Left ventricle myocardium inferior (tissue), 1 donor: Measurements from ENCODE around the gene TRDN. TPM values are rescaled to one million over a fixed set of nuclear protein-coding genes. Genes with fewer than 3 reads are reported as not detected.

ENCODE experiments used
- DNase-seq: peaks from one replicate; pipeline ENCODE4 v3.0.0-alpha.2; 2020
- H3K27ac ChIP-seq: fragments of 200-600 bp; replicated peaks from 2 replicates; pipeline ENCODE4 v1.8.0; 2021
- H3K27me3 ChIP-seq: fragments of 200-600 bp; 2 replicates; pipeline ENCODE4 v1.8.0; 2021; ENCODE audit warnings: low read depth
- H3K36me3 ChIP-seq: fragments of 200-600 bp; 2 replicates; pipeline ENCODE4 v1.8.0; 2021
- H3K4me1 ChIP-seq: fragments of 200-600 bp; 2 replicates; pipeline ENCODE4 v1.8.0; 2021
- H3K4me3 ChIP-seq: fragments of 200-600 bp; 2 replicates; pipeline ENCODE4 v1.8.0; 2021; ENCODE audit warnings: mild to moderate bottlenecking, moderate library complexity
- H3K9me3 ChIP-seq: fragments of 200-600 bp; replicated peaks from 2 replicates; pipeline ENCODE4 v1.8.0; 2021
- CTCF ChIP-seq: fragments of 200-600 bp; IDR thresholded peaks from 2 replicates; pipeline ENCODE4 v1.8.0; 2021; ENCODE audit warnings: antibody characterized with exemption, mild to moderate bottlenecking, borderline replicate concordance
- intact Hi-C: fragments of 100-400 bp; cut with micrococcal nuclease; formaldehyde crosslinking; loops from one replicate; pipeline ENCODE4 v1.11.0; 2022
- total RNA-seq: library from RNA; stranded (reverse); fragmentation: NEBNext Ultra II Directional; extraction: Animal tissue kit (Norgen Biotek cat#: 25700); gene quantifications from one replicate; pipeline ENCODE4 v1.2.1, GENCODE V29; 2021
- donor health status: DM: no; HTN: yes; CAD: no; lungs with severe emphysema.

The TRDN gene
- total RNA-seq, 1 donor from 2014 or later = 453 TPM

- H3K9me3 ChIP-seq = no peaks in the 10 kb centered on the region
- intact Hi-C loops = no loop called here
- no peak for DNase-seq
- no peak overlapping the region for H3K27ac ChIP-seq
- no peak for TF ChIP-seq CTCF
- peaks cover 3% of the 10 kb centered on the region for H3K4me1 ChIP-seq
- H3K27me3 ChIP-seq = no peaks in the 10 kb centered on the region
- H3K36me3 ChIP-seq = no peaks in the 10 kb centered on the region
- H3K4me3 ChIP-seq = no peak overlapping the region
These were observed 31.3 kb upstream of the TRDN start for GRCh38 chr6:123668063-123668462.

GRCh38 chr6:123663436-123663835 lies 26.7 kb upstream of the TRDN start:
- no peak overlapping the region for H3K27ac ChIP-seq
- no peak overlapping the region for H3K4me3 ChIP-seq
- TF ChIP-seq CTCF = no peak
- DNase-seq = no peak
- no peaks in the 10 kb centered on the region for H3K4me1 ChIP-seq
- H3K36me3 ChIP-seq = no peaks in the 10 kb centered on the region
- no peaks in the 10 kb centered on the region for H3K9me3 ChIP-seq
- H3K27me3 ChIP-seq = no peaks in the 10 kb centered on the region
- intact Hi-C loops = no loop called here

- no peak for DNase-seq
- no peak overlapping the region for H3K4me3 ChIP-seq
- no peak for TF ChIP-seq CTCF
- no peaks in the 10 kb centered on the region for H3K27me3 ChIP-seq
- no peaks in the 10 kb centered on the region for H3K9me3 ChIP-seq
- intact Hi-C loops = no loop called here
- no peaks in the 10 kb centered on the region for H3K36me3 ChIP-seq
- no peak overlapping the region for H3K27ac ChIP-seq
- H3K4me1 ChIP-seq = no peaks in the 10 kb centered on the region
These were observed 26.0 kb upstream of the TRDN start for GRCh38 chr6:123662757-123663156.

GRCh38 chr6:123661105-123661891 lies 24.5 kb upstream of the TRDN start:
- intact Hi-C loops = no loop called here
- no peak for DNase-seq
- Histone ChIP-seq H3K4me1 (no peaks in the 10 kb centered on the region), H3K27ac (no peak overlapping the region), H3K4me3 (no peak overlapping the region), H3K27me3 (no peaks in the 10 kb centered on the region), H3K9me3 (no peaks in the 10 kb centered on the region), H3K36me3 (no peaks in the 10 kb centered on the region)
- no peak for TF ChIP-seq CTCF

- DNase-seq = no peak
- no peak overlapping the region for H3K27ac ChIP-seq
- no peaks in the 10 kb centered on the region for H3K27me3 ChIP-seq
- H3K4me1 ChIP-seq = peaks cover 4% of the 10 kb centered on the region
- TF ChIP-seq CTCF = no peak
- no peaks in the 10 kb centered on the region for H3K36me3 ChIP-seq
- no peaks in the 10 kb centered on the region for H3K9me3 ChIP-seq
- intact Hi-C loops = no loop called here
- H3K4me3 ChIP-seq = no peak overlapping the region
These were observed 23.4 kb upstream of the TRDN start for GRCh38 chr6:123659960-123660748.
